Measurements from ENCODE around the gene RGS3. TPM values are rescaled to one million over a fixed set of nuclear protein-coding genes. Genes with fewer than 3 reads are reported as not detected.
"Not testable (repeated sequence)": the region's sequence is repeated elsewhere in the genome, so short reads cannot be mapped to it uniquely, and the experiment has no call there.

The RGS3 gene
- total RNA-seq, 1 donor from 2014 or later, result 42.7 TPM

DNA sequence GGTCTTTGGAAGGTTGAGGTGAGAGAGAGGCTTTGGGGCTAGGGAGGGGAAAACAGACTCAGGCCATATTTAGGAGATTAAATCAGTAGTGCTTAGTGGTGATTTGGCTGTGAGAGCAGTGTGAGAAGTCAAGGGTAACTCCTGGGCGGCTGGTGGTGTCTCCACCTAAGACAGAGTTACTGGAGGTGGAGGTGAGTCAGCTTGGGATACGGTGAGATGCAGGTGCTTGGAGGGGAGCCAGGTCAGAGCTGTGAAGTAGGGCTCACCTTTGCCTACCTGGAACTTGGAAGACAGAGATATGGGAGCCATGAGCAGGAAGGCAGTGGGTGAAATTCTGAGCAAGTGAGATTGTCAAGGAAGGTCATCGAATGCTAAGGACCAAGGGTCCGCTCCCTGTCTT, 24.5 kb downstream of the RGS3 start:
- intact Hi-C loops (cut with micrococcal nuclease), result no loop called here

DNA sequence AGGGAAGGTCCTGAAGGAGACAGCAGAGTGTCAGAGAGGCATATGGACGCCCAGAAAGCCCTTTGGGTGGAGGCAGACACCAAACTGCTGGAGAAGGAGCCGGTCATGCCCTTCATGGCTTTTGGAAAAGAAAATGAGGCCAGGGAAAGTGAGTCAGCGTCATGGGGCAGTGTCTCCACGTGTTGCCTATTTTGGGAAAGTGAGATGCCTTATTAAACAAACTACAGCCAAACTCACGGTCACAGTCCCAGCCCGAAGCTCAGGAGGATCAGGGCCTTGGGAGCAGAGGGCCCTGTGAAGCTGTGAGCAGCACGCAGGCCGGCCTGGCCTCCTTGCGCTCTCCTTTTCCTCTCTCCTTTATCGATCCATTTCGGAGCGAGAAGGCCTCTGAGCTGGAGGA, 25.0 kb downstream of the RGS3 start:
- intact Hi-C loops (cut with micrococcal nuclease), result no loop called here

DNA sequence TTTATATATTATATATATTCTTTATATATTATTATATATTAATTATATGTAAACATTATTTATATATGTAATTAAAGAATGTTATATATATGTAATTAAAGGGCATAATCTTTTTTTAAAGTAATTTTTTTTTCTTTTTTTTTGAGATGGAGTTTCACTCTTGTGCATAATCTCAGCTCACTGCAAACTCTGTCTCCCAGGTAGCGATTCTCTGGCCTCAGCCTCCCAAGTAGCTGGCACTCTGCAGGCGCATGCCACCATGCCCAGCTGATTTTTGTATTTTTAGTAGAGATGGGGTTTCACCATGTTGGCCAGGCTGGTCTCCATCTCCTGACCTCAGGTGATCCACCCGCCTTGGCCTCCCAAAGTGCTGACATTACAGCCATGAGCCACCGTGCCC, 27.6 kb downstream of the RGS3 start:
- intact Hi-C loops (cut with micrococcal nuclease), result not testable (repeated sequence)

- intact Hi-C loops (cut with micrococcal nuclease), result no loop called here
Measured at GRCh38 chr9:113492343-113493202, 29.0 kb downstream of the RGS3 start.

GRCh38 chr9:113493203-113493520, 29.6 kb downstream of the RGS3 start:
- intact Hi-C loops (cut with micrococcal nuclease), result no loop called here

- intact Hi-C loops (cut with micrococcal nuclease), result no loop called here
Measured at GRCh38 chr9:113495526-113495925, 32.0 kb downstream of the RGS3 start.

- intact Hi-C loops (cut with micrococcal nuclease), result no loop called here
Measured at GRCh38 chr9:113497051-113497450, 33.5 kb downstream of the RGS3 start.

GRCh38 chr9:113499153-113499875, 35.8 kb downstream of the RGS3 start:
- intact Hi-C loops (cut with micrococcal nuclease), result no loop called here

DNA sequence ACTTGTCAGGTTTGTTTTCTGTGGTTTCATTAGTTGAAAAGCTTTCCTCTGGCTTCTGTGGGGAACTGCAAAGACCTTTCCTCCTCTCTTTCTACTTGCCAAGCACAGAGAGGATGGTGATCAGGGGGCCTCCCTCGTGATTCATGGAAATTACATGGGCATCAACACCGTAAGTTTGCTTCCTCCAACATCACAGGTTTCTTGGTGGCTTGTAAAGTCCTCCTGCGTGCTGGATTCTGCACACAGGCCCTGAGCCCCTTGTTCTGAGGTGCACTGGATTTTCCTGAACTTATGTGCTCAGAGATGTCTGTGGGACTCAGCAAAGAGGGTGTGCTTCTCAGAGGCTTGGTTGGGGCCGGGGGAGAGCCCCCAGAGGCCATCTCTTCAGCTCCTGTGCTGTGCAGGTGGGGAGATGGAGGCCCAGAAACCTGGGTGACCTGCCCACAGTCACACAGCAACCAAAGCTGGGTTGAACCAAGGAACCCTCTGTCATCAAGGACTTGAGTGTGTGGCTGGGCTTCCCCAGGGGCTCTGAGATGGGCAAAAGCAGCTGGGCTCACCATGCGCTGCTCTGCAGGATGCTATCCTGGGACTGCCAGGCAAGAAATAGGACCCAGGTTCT, 36.5 kb downstream of the RGS3 start:
- intact Hi-C loops (cut with micrococcal nuclease), result no loop called here

DNA sequence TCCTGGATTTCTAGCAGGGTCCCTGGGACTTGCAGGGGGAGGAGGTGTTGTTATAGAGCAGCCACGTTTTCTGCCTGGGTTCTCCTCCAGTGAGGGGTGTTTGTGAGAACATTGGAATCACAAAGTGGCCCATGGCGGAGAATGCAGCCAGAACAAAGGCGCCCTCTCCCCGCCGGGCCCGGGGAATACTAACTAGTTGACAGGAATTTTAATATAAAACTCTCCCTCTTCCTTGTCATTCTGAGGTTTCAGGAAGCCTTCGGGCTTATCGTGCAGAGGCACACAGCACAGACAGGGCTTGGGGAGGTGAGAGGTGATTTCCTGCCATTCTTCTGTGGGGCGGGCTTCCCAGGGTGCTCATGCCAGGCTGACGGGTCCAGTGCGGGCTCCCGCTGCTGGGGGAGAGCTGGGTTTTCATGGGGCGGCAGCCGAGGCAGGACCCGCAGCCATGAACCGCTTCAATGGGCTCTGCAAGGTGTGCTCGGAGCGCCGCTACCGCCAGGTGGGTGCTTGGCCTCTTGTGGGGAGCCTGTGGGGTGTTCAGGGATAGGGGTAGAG, 37.7 kb downstream of the RGS3 start:
- intact Hi-C loops (cut with micrococcal nuclease), result no loop called here

DNA sequence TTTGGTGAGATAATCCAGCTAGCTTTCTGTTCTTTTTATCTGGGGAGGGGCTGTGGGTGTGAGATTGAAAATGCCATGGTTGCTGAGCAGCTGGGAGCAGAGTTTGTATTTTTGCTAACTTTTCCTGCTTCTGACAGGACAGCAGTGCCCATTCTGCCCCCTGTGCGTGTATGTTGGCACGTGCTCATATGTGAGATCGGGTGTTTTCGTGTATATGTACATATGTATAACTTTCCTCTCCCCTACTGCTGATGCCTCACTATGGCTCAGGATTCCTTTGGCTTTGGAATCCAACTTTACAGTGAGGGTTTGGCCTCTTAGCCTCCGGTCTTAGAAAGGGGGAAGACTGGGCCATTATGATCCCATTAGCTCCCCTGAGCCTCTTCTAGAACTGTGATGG, 38.3 kb downstream of the RGS3 start:
- intact Hi-C loops (cut with micrococcal nuclease), result no loop called here

GRCh38 chr9:113502427-113503034, 39.0 kb downstream of the RGS3 start:
- intact Hi-C loops (cut with micrococcal nuclease), result no loop called here

GRCh38 chr9:113503131-113503541, 39.6 kb downstream of the RGS3 start:
- intact Hi-C loops (cut with micrococcal nuclease), result no loop called here

GRCh38 chr9:113503613-113504211, 40.2 kb downstream of the RGS3 start:
- intact Hi-C loops (cut with micrococcal nuclease), result no loop called here

- intact Hi-C loops (cut with micrococcal nuclease), result no loop called here
Measured at GRCh38 chr9:113504725-113505590, 41.4 kb downstream of the RGS3 start.

DNA sequence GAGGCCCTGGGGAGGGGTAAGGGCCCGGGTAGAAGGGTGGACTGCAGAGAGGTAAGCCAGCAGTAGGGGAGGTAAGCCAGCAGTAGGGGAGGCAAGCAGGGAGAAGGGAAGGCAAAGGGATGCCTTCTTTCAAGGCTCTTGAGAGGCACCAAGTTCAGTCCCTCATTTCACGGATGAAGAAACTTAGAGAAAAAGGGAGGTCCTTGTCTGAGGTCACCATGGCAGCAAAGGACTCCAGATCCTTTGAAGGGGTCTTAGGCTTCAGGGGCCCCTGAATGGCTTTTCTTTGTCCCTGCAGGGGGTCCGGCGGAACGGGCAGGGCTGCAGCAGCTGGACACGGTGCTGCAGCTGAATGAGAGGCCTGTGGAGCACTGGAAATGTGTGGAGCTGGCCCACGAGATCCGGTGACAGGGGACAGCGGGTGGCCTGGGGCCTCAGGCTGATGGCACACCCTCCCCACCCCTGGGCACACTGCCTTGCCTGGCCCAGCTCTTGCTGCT, 42.6 kb downstream of the RGS3 start:
- intact Hi-C loops (cut with micrococcal nuclease), result no loop called here

- intact Hi-C loops (cut with micrococcal nuclease), result no loop called here
Measured at GRCh38 chr9:113507256-113507655, 43.7 kb downstream of the RGS3 start.

- intact Hi-C loops (cut with micrococcal nuclease), result no loop called here
Measured at GRCh38 chr9:113508111-113508749, 44.7 kb downstream of the RGS3 start.

DNA sequence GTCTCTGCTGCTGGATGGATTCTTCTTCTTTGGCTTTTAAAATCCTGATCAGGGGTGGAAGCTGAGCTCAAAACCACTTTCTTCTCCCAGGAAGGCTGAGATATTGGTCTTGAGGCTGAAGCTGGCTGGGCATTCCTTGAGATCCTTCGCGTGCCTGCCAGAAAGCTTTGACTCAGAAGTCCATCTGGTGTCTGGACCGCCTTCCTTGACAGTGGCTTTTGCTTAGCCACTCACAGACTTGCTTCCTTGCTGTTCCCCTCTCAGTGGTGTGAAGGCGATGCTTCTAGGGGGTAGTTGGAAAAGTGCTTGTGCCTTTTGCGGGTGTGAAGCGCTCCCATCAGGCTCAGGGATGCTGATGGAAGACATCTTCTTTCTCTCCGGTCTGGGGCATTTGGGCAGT, 45.9 kb downstream of the RGS3 start:
- intact Hi-C loops (cut with micrococcal nuclease), result no loop called here
